Esophagus muscularis mucosa (tissue), 4 donors: Measurements from ENCODE around the gene NDFIP1. TPM values are rescaled to one million over a fixed set of nuclear protein-coding genes. Genes with fewer than 3 reads are reported as not detected.
"Not testable (repeated sequence)": the region's sequence is repeated elsewhere in the genome, so short reads cannot be mapped to it uniquely, and the experiment has no call there.

Experiments
- DNase-seq: peaks from one replicate; pipeline ENCODE4 v3.0.0-alpha.2; 2017; ENCODE audit errors: extremely low spot score
- H3K27ac ChIP-seq, 4 donors: fragments of 200-600 bp; sonication (generic); replicated peaks in 1 of 4; 1 replicate in 3 of 4; 2 replicates in 1 of 4; pipeline ENCODE4 v1.5.1; 2016 to 2019; ENCODE audit warnings: mild to moderate bottlenecking in 1 of 4
- H3K27me3 ChIP-seq, 4 donors: fragments of 200-600 bp; sonication (generic); one replicate each; pipeline versions ENCODE4 v1.5.1 to v1.6.0; 2016 to 2019
- H3K36me3 ChIP-seq, 4 donors: fragments of 200-600 bp; sonication (generic); one replicate each; pipeline ENCODE4 v1.5.1; 2016 to 2019
- H3K4me1 ChIP-seq, 4 donors: fragments of 200-600 bp; sonication (generic); one replicate each; pipeline ENCODE4 v1.5.1; 2016 to 2019
- H3K4me3 ChIP-seq, 4 donors: fragments of 200-600 bp; sonication (generic); 1 replicate in 2 of 4; 2 replicates in 2 of 4; pipeline ENCODE4 v1.5.1; 2016 to 2019; ENCODE audit warnings: mild to moderate bottlenecking in 4 of 4, moderate library complexity in 1 of 4
- H3K9me3 ChIP-seq, 4 donors: fragments of 200-600 bp; sonication (generic); 1 replicate in 3 of 4; 2 replicates in 1 of 4; pipeline ENCODE4 v1.5.1; 2016 to 2019
- CTCF ChIP-seq, 3 experiments: fragments of 200-600 bp in 2 of 3; fragments of 450-650 bp in 1 of 3; sonication (generic) in 2 of 3; IDR thresholded peaks; one replicate each; pipeline ENCODE4 v1.5.1; 2017 to 2019; ENCODE audit warnings: antibody characterized with exemption in 3 of 3, mild to moderate bottlenecking in 2 of 3, moderate library complexity in 1 of 3
- EP300 ChIP-seq: sonication (generic); formaldehyde crosslinking; IDR thresholded peaks from one replicate; pipeline ENCODE4 v1.6.1; 2017; ENCODE audit warnings: antibody characterized with exemption
- POLR2A ChIP-seq: fragments of 450-650 bp; IDR thresholded peaks from one replicate; pipeline ENCODE4 v1.6.1; 2017; ENCODE audit warnings: antibody characterized with exemption, moderate library complexity, mild to moderate bottlenecking, low read depth
- POLR2AphosphoS5 ChIP-seq, 2 donors: sonication (generic); formaldehyde crosslinking; IDR thresholded peaks; one replicate each; pipeline ENCODE4 v1.6.1; 2017; ENCODE audit warnings: antibody characterized with exemption in 2 of 2
- WGBS: methylation state at CpG from one replicate; pipeline ENCODE4 v1.1.5; 2018; 5-methylcytosine and 5-hydroxymethylcytosine counted together
- intact Hi-C: fragments of 100-400 bp; cut with DNase I; formaldehyde crosslinking; loops from one replicate; pipeline ENCODE4 v1.15.1; 2023
- total RNA-seq, 4 donors: library from RNA; depleted of rRNA; stranded (reverse); fragments of >200 nt; gene quantifications; one replicate each; pipeline versions ENCODE4 v1.1.0 to v1.2.1, GENCODE V29; 2016

Gene NDFIP1
- total RNA-seq, 4 donors from 2014 or later = 57.8 to 169 (median 101) TPM

DNA sequence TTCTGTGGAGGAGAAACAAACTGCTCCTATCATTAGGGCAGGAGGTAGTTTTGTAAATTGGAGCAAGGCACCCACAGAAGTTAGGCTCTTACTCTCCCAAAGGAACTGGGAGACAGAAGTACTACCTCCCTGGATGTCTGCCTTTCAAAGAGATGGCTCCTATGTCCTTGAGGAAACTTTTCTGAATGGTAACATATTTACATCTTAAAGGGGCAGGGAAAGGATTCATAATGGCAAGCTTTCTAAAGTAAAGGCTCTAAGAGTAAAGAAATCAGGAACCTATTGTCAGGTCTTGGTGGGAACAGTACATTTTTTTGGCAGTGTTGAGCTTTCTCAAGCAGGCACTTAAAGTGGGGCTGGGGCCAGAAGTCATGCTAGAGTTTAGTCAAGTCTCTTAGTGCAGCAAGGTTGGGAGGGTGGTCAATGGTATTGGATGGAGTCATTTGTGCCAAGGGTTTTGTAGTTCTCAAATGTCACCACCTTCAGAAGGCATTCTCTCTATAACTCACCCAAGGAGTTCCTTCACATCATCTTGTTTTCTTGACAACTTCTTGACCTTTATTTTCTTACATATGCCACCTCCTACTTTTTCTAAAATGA, 26.3 kb upstream of the NDFIP1 start:
- Histone ChIP-seq H3K4me3 (no peak overlapping the region), H3K4me1 (no peaks in the 10 kb centered on the region), H3K27me3 (no peaks in the 10 kb centered on the region), H3K27ac (no peak overlapping the region), H3K9me3 (no peaks in the 10 kb centered on the region), H3K36me3 (no peaks in the 10 kb centered on the region)
- no peak for TF ChIP-seq POLR2A
- TF ChIP-seq CTCF (IDR thresholded peaks at IDR 0.05) = no peak
- no peak for TF ChIP-seq EP300
- no peak for TF ChIP-seq POLR2AphosphoS5 (IDR thresholded peaks at IDR 0.05)
- DNase-seq = no peak
- intact Hi-C loops = no loop called here

- TF ChIP-seq POLR2AphosphoS5 (IDR thresholded peaks at IDR 0.05) (no peak), EP300 (no peak), CTCF (IDR thresholded peaks at IDR 0.05) (no peak), POLR2A (no peak)
- Histone ChIP-seq H3K36me3 (no peaks in the 10 kb centered on the region), H3K4me1 (no peaks in the 10 kb centered on the region), H3K27ac (no peak overlapping the region), H3K9me3 (no peaks in the 10 kb centered on the region), H3K4me3 (no peak overlapping the region), H3K27me3 (peaks cover 0 to 5% (median 0%) of the 10 kb centered on the region in 4 donors)
- no peak for DNase-seq
- intact Hi-C loops = no loop called here
Observed at GRCh38 chr5:142086229-142086628, 22.4 kb upstream of the NDFIP1 start.

DNA sequence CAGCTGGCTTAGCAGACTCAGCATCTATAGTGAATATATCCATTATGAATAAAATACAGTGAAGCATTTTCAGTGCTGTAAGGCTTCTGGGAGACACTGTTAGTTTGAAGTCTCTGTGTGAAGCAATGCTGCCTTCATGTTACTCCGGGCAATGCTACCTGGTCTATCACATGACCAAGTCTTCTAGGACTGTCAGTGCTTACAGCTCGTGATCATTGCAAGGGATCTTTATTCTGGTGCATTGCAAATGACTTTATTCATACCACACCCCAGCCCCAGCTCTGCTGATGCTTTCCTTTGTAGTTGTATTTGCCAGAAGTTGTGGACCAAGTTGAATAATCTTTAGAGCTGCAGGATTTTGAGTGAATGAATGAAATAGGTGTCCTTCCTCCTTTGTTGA, 21.9 kb upstream of the NDFIP1 start:
- Histone ChIP-seq H3K9me3 (no peaks in the 10 kb centered on the region), H3K36me3 (no peaks in the 10 kb centered on the region), H3K4me1 (no peaks in the 10 kb centered on the region), H3K4me3 (no peak overlapping the region), H3K27me3 (peaks cover 0 to 5% (median 0%) of the 10 kb centered on the region in 4 donors), H3K27ac (no peak overlapping the region)
- DNase-seq = no peak
- TF ChIP-seq POLR2AphosphoS5 (IDR thresholded peaks at IDR 0.05) (no peak), CTCF (IDR thresholded peaks at IDR 0.05) (no peak), POLR2A (no peak), EP300 (no peak)
- intact Hi-C loops = no loop called here
- WGBS = 74% methylated on average over 2 of the region's 2 CpGs

DNA sequence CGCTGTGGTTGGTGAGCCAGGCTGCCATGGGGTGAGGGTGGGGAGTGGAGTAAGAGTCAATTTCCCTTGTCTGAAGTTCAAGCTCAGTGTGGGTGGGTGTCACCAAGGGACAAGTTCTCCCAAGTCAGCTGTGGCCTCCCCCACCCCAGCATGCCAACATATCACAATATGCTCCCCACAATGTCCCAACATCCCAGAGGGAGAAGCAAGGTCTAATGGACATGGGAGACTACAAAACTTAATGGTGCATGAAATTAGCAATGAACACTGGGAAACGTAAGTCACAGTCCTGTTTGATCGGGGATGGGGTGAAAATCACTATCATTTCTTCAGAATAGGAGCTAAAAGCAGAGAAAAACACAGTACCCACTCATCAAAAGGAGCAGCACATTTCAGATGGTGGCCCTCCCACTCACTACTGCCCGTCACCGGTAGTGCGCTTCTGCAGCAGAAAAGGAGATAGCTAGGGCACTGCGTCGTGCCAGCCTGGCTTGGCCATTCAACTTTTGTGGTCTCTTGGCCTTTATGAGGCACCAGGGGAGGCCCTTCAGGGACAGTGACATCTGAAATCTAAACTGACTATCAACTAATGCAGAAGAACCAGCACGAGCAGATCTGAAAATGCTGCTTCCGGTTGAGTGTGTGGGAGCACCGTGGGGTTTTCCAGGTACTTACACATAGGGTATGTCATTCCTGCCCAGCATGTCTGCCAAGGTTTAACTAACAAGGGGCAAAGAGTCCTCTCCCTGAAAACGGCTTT, 20.5 kb upstream of the NDFIP1 start:
- TF ChIP-seq CTCF (IDR thresholded peaks at IDR 0.05) = no peak
- intact Hi-C loops = no loop called here
- H3K36me3 ChIP-seq = no peaks in the 10 kb centered on the region
- DNase-seq = no peak
- no peak overlapping the region for H3K4me3 ChIP-seq
- no peak overlapping the region for H3K27ac ChIP-seq
- peaks cover 0 to 5% (median 0%) of the 10 kb centered on the region in 4 donors for H3K27me3 ChIP-seq
- H3K4me1 ChIP-seq = no peaks in the 10 kb centered on the region
- 90% methylated on average over 12 of the region's 12 CpGs for WGBS
- H3K9me3 ChIP-seq = no peaks in the 10 kb centered on the region

DNA sequence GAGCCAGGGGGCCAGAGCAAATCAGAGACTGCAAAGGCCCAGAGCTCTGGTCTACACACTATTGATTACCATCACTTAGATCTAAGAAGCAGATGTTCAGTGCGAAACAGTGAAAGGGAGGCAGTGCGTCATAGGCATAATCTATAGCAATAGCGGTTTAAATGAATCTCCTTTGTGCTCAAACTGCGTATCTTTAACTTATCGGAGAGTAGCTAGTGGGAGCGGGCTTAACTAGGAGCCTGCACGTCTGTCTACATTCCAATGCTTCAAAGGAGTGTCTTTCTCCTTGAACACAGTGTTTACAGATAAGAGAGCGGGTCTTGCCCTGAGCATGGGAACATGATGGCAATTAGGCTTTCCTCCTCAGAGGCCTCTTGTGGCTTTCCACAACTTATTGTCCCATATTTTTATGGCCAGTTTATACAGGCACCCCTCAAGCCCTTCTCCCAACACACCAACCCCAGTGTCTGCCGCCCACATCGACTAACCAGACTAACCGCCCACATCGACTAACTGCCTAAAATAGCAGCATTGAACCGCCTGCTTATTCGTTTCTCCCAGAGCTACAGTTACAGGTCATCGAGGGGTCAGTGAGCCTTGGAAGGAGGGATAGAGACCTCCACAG, 19.6 kb upstream of the NDFIP1 start:
- DNase-seq, H3K36me3 ChIP-seq, H3K4me3 ChIP-seq, H3K9me3 ChIP-seq, H3K27me3 ChIP-seq, H3K4me1 ChIP-seq, H3K27ac ChIP-seq, intact Hi-C loops: not testable (repeated sequence)
- 71% methylated on average over 15 of the region's 15 CpGs for WGBS
